ENCODE results near the gene DENND1A.
"Not testable (repeated sequence)": the region's sequence is repeated elsewhere in the genome, so short reads cannot be mapped to it uniquely, and the experiment has no call there.

Gene DENND1A

GRCh38 chr9:123929870-123930831 lies at the start of gene DENND1A:
TSS of gene DENND1A (minus strand) at chr9:123930126. CDS start at chr9:123929905, 221 bp downstream.
- peak; percentile 92 for DNase-seq (ENCODE audit: low read depth)

- DNase-seq (ENCODE audit: low read depth), result no peak
Measured at GRCh38 chr9:123978981-123979380, 49.1 kb upstream of the DENND1A start.

- DNase-seq (ENCODE audit: low read depth), result not testable (repeated sequence)
Measured at GRCh38 chr9:123976579-123976978, 46.7 kb upstream of the DENND1A start.

GRCh38 chr9:123975871-123976270 lies 45.9 kb upstream of the DENND1A start:
- DNase-seq (ENCODE audit: low read depth), result no peak

- DNase-seq (ENCODE audit: low read depth), result no peak
Measured at GRCh38 chr9:123974471-123974870, 44.5 kb upstream of the DENND1A start.

GRCh38 chr9:123973590-123974223 lies 43.8 kb upstream of the DENND1A start:
- DNase-seq (ENCODE audit: low read depth), result no peak

GRCh38 chr9:123972618-123973017 lies 42.7 kb upstream of the DENND1A start:
- DNase-seq (ENCODE audit: low read depth), result no peak

GRCh38 chr9:123967323-123967722 lies 37.4 kb upstream of the DENND1A start:
- DNase-seq (ENCODE audit: low read depth), result no peak

GRCh38 chr9:123965801-123966686 lies 36.1 kb upstream of the DENND1A start:
- DNase-seq (ENCODE audit: low read depth), result no peak

GRCh38 chr9:123964761-123965160 lies 34.8 kb upstream of the DENND1A start:
- no peak for DNase-seq (ENCODE audit: low read depth)

- DNase-seq (ENCODE audit: low read depth), result no peak
Measured at GRCh38 chr9:123960965-123961364, 31.0 kb upstream of the DENND1A start.

- no peak for DNase-seq (ENCODE audit: low read depth)
Measured at GRCh38 chr9:123960366-123960765, 30.4 kb upstream of the DENND1A start.

- DNase-seq (ENCODE audit: low read depth), result no peak
Measured at GRCh38 chr9:123959787-123960186, 29.9 kb upstream of the DENND1A start.

GRCh38 chr9:123957731-123958130 lies 27.8 kb upstream of the DENND1A start:
- DNase-seq (ENCODE audit: low read depth), result no peak

- no peak for DNase-seq (ENCODE audit: low read depth)
Measured at GRCh38 chr9:123957168-123957721, 27.3 kb upstream of the DENND1A start.

- DNase-seq (ENCODE audit: low read depth), result no peak
Measured at GRCh38 chr9:123955637-123956036, 25.7 kb upstream of the DENND1A start.

GRCh38 chr9:123954518-123955280 lies 24.8 kb upstream of the DENND1A start:
- DNase-seq (ENCODE audit: low read depth), result no peak

- DNase-seq (ENCODE audit: low read depth), result no peak
Measured at GRCh38 chr9:123952641-123953495, 22.9 kb upstream of the DENND1A start.

GRCh38 chr9:123948286-123948685 lies 18.4 kb upstream of the DENND1A start:
- DNase-seq (ENCODE audit: low read depth), result no peak

GRCh38 chr9:123947326-123947725 lies 17.4 kb upstream of the DENND1A start:
- DNase-seq (ENCODE audit: low read depth), result no peak
